ENCODE data around the gene SORCS2.

DNA sequence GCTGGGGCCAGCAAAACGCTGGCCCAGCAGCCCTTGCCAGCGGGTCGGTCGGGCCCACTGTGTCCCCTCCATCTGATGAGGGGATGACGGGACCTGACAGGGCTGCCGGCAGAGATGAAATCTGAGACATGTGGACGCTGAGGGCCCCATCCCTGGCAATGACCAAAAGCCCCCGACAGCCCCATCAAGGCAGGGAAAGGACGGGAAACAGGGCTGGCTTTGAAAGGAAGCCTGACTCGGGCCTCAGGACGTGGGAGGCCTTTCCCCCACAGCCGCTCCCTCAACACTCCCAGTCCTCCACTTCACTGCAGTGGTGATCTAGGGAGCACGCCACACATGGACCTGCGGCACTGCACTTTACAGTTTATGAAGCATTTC lies 544.9 kb downstream of the SORCS2 start:
- no peak for TF ChIP-seq EZH2 (IDR thresholded peaks at IDR 0.05; ENCODE audit: low read length)
- TF ChIP-seq, protein P1, sequence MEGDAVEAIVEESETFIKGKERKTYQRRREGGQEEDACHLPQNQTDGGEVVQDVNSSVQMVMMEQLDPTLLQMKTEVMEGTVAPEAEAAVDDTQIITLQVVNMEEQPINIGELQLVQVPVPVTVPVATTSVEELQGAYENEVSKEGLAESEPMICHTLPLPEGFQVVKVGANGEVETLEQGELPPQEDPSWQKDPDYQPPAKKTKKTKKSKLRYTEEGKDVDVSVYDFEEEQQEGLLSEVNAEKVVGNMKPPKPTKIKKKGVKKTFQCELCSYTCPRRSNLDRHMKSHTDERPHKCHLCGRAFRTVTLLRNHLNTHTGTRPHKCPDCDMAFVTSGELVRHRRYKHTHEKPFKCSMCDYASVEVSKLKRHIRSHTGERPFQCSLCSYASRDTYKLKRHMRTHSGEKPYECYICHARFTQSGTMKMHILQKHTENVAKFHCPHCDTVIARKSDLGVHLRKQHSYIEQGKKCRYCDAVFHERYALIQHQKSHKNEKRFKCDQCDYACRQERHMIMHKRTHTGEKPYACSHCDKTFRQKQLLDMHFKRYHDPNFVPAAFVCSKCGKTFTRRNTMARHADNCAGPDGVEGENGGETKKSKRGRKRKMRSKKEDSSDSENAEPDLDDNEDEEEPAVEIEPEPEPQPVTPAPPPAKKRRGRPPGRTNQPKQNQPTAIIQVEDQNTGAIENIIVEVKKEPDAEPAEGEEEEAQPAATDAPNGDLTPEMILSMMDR (optimal IDR thresholded peaks at IDR 0.05 in 1 of 3, IDR thresholded peaks at IDR 0.05 in 1 of 3, conservative IDR thresholded peaks at IDR 0.05 in 1 of 3; ENCODE audit: extremely low read depth in 1 of 3, insufficient read depth in 2 of 3, low read length in 3 of 3), result no peak

All from keratinocyte (primary cell).